ENCODE data around the gene LRP3.

DNA sequence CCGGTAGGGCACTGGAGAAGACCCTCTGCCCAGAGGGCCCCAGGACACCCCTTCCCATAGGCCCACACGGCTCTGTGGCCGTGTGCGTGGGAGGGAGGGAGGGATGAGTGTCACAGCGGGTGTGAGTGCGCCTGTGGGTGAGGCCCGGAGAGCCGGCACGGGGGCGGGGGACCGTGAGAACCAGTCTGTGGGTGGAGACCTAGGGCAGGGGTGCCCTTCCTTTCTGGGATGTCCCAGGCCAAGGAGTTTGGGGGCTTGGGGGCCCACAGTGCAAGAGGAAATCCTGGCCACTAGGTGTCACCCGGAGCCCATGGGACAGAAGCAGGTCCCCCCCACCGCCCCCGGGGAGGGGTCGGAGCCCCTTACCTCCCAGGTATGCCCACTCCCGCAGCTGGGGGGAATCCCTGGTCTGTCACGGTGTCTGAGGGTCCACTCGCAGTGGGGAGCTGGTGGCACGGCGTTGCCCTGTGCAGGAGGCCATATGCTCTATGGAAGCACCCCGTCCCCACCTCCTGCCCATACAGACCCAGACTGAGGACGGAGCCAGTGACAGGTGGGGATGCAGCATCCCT lies 47.5 kb downstream of the LRP3 start:
- no peak for TF ChIP-seq POLR2A (IDR thresholded peaks at IDR 0.05)
- TF ChIP-seq, protein P1, sequence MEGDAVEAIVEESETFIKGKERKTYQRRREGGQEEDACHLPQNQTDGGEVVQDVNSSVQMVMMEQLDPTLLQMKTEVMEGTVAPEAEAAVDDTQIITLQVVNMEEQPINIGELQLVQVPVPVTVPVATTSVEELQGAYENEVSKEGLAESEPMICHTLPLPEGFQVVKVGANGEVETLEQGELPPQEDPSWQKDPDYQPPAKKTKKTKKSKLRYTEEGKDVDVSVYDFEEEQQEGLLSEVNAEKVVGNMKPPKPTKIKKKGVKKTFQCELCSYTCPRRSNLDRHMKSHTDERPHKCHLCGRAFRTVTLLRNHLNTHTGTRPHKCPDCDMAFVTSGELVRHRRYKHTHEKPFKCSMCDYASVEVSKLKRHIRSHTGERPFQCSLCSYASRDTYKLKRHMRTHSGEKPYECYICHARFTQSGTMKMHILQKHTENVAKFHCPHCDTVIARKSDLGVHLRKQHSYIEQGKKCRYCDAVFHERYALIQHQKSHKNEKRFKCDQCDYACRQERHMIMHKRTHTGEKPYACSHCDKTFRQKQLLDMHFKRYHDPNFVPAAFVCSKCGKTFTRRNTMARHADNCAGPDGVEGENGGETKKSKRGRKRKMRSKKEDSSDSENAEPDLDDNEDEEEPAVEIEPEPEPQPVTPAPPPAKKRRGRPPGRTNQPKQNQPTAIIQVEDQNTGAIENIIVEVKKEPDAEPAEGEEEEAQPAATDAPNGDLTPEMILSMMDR (IDR thresholded peaks at IDR 0.05) = peak; percentile 39 to 61 (median 40)
